ENCODE measurements around the gene DMBX1. TPM values are rescaled to one million over a fixed set of nuclear protein-coding genes. Genes with fewer than 3 reads are reported as not detected.

The DMBX1 gene
- total RNA-seq, 2 experiments from 2014 or later: 0.08 TPM; not detected in 1

DNA sequence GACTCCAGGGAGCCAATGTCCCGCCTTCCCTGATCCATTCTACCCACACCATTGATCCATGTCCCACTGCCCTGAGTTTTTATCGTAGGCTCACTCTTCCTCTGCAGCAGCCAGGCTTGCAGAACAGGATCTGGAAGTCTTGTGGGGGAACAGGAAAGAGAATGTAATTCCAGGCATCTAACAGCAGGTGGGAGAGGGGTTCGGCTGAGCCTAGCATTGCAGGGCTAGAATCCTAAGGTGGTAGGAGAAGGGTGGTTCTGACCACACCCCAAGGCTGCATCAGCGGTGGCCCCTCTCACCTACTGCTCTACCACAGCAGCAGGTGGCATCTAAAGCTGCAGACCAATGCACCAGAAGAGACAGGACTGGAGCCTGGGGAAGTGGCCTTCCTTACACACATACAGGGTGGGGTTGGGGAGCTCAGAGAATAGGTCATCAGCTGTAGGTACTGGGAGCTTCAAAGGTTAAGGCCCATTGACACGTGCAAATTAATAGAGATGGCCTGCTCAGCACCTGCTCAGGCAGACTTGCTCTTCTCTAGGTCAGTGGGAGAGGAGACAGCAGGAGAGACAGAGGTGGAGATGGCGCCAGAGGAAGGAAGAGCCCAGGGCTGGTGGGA, 41.3 kb downstream of the DMBX1 start:
- Mint-ChIP-seq H3K27me3 (ENCODE audit: low read depth) (peaks cover 27% of the 10 kb centered on the region), H3K36me3 (ENCODE audit: low read depth) (no peaks in the 10 kb centered on the region), H3K4me3 (no peak overlapping the region), H3K9me3 (ENCODE audit: insufficient read depth) (no peaks in the 10 kb centered on the region), H3K27ac (peak overlapping the region; percentile 12), H3K4me1 (ENCODE audit: low read depth) (peaks cover 18% of the 10 kb centered on the region)
- POLR2A ChIA-PET: interaction anchor here (0.9 kb wide), 1 partner anchor 73 kb away, joined by 4 read pairs; the partner anchor contains the start of gene MKNK1
- no peak for ATAC-seq
- DNase-seq: no peak
- CTCF ChIA-PET: interaction anchor here (1.1 to 6.4 kb wide), 7 partner anchors 13 to 194 kb away, joined by 3 to 154 read pairs (median 21); partner anchors contain the start of genes EFCAB14 and MKNK1

DNA sequence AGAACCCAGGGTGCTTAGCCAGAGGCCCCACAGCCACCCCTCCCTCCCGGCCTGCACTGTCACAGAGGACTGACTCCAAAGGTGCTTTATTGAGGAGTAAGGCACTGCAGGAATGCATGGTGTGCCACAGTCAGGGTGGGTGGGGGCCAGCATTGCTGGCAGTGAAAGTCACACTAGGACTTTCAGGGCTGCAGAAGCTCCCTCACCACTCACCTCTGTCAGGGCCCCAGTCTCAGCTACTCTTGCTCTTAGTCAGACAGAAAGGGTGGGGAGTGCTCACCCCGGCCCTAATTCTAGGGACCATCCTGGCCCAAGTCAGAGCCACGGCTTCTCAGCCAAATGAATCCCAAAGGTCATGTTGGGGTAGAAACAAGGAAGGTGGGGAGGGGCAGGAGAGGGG, 42.5 kb downstream of the DMBX1 start:
- H3K36me3 Mint-ChIP-seq (ENCODE audit: low read depth): no peaks in the 10 kb centered on the region
- peaks cover 35% of the 10 kb centered on the region for H3K27me3 Mint-ChIP-seq (ENCODE audit: low read depth)
- ChIA-PET POLR2A (no interaction called here), CTCF (interaction anchor here (1.2 to 4.6 kb wide), 4 partner anchors 11 to 193 kb away, joined by 7 to 36 read pairs (median 20); partner anchors contain the start of gene MKNK1)
- no peak for DNase-seq
- no peak for ATAC-seq
- no peak overlapping the region for H3K27ac Mint-ChIP-seq
- no peaks in the 10 kb centered on the region for H3K9me3 Mint-ChIP-seq (ENCODE audit: insufficient read depth)
- peaks cover 18% of the 10 kb centered on the region for H3K4me1 Mint-ChIP-seq (ENCODE audit: low read depth)
- no peak overlapping the region for H3K4me3 Mint-ChIP-seq

DNA sequence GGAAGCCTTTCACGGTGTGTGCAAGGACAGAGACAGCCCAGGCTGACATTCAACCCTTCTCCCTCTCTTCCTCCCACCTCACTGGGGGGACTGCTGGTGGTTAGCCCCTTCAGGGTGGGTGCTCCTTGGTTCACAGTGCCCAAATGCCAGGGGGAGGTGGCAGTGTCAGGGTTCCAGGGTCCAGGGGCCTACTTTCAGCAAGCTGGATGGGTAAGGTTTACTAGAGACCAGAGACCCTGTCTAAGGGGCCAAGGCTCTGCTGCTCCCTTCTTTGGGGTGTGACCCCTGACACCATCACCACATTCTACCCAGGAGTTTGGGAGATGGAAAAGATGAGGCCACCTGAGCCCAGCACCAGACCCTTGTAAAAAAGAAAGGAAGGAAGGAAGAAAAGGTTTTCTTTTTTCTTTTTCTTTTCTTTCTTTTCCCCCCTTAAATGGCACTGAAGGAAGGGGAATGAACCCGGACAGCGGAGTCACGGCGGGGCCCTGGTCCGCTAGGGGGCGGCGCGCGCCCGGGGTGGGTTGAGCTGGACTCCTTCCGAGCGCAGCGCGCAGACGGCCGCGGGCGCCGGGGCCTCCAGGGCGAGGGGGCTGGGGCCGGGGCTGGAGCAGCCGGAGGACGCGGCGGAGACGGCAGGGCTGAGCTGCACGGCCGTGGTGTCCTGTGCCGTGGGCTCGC, 43.0 kb downstream of the DMBX1 start:
- ChIA-PET CTCF (interaction anchor here (0.8 to 4.6 kb wide), 16 partner anchors 10 to 193 kb away, joined by 3 to 36 read pairs (median 5); partner anchors contain the start of genes EFCAB14, MKNK1 and MOB3C), POLR2A (no interaction called here)
- peaks cover 18% of the 10 kb centered on the region for H3K4me1 Mint-ChIP-seq (ENCODE audit: low read depth)
- DNase-seq (peak; percentile 80), ATAC-seq (peak; percentile 88)
- H3K27ac Mint-ChIP-seq: no peak overlapping the region
- H3K36me3 Mint-ChIP-seq (ENCODE audit: low read depth): no peaks in the 10 kb centered on the region
- no peak overlapping the region for H3K4me3 Mint-ChIP-seq
- H3K27me3 Mint-ChIP-seq (ENCODE audit: low read depth): peaks cover 34% of the 10 kb centered on the region
- no peaks in the 10 kb centered on the region for H3K9me3 Mint-ChIP-seq (ENCODE audit: insufficient read depth)

DNA sequence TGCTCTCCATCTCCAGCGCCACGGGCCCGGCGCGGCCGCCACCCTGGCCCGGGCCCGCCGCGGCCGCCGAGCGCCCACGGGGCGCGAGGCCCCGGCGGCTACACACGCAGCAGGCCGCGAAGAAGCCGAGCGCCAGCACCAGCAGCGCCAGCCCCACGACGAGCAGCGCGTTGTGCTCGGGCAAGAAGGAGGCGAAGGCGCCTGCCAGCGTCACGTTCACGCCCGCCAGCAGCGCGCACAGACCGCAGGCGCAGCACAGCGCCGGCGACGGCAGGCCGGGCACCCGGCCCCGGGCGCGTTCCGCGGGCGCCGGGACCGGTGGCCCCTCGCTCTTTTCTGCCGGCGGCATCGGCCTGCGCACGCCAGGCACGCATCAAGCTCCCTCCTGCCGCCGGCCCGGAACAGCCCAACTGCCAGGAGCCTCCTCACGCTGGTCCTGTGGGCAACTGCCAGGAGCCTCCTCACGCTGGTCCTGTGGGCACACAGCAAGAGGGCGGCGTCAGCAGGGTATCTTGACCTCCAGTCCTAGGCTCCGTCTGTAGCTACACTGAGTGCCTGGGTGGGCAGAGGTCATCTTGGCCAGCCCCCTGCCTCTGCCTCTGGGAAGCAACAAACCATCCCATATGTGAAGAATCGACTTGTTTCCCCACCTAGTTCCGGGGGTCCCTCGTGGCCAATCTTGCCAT, 43.7 kb downstream of the DMBX1 start:
- CTCF ChIA-PET: interaction anchor here (0.8 to 4.6 kb wide), 17 partner anchors 9 to 192 kb away, joined by 3 to 36 read pairs (median 5); partner anchors contain the start of genes EFCAB14, MKNK1 and MOB3C
- POLR2A ChIA-PET: interaction anchor here (0.7 kb wide), 1 partner anchor 16 kb away, joined by 4 read pairs; no protein-coding TSS in a partner anchor
- H3K4me1 Mint-ChIP-seq (ENCODE audit: low read depth): peaks cover 13% of the 10 kb centered on the region

DNA sequence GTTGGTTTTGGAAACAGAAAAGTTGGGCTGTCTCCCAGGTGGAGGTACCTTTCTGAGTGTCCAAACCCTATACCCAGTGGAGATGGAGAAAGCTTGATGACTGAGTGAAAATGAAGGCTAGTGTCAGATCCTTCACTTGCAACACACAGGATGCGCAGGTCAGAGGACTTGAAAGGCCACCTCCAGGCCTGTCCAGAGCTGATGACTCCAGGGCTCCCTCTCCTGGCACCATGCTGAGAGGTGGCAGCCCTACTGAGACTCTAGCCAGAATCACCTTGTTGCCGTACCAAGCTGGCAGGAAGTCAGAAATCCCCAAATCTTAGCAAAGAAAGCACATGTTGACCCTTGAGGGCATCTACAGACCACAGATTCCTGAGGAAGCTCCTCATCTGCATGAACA, 45.4 kb downstream of the DMBX1 start:
- POLR2A ChIA-PET: no interaction called here
- peak; percentile 55 for DNase-seq

More for the DNA sequence above, 43.7 kb downstream of the DMBX1 start:
- H3K9me3 Mint-ChIP-seq (ENCODE audit: insufficient read depth): no peaks in the 10 kb centered on the region
- no peaks in the 10 kb centered on the region for H3K36me3 Mint-ChIP-seq (ENCODE audit: low read depth)
- H3K27ac Mint-ChIP-seq: no peak overlapping the region
- DNase-seq (peak; percentile 56), ATAC-seq (peak; percentile 81)
- H3K4me3 Mint-ChIP-seq: peak overlapping the region; percentile 55
- peaks cover 34% of the 10 kb centered on the region for H3K27me3 Mint-ChIP-seq (ENCODE audit: low read depth)

DNA sequence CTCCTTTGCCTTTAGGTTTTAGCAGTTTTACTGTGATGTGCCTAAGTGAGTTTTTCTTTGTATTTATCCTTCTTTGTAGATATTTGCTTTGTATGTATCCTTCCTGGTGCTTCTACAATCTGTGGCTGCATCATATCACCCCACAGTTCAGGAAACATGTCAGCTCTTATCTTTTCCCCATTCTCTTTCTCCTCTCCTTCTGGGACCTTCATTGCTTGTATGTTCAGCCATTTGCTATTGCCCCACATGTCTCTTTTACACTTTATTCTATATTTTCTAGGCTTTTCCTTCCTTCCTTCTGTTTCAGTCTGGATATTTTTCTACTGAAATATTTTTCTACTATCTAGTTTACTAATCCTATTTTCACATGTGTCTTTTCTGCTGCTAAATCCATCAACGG, 46.9 kb downstream of the DMBX1 start:
- DNase-seq: no peak
- Mint-ChIP-seq H3K27ac (no peak overlapping the region), H3K4me3 (no peak overlapping the region), H3K4me1 (ENCODE audit: low read depth) (peaks cover 2% of the 10 kb centered on the region), H3K36me3 (ENCODE audit: low read depth) (no peaks in the 10 kb centered on the region), H3K9me3 (ENCODE audit: insufficient read depth) (no peaks in the 10 kb centered on the region), H3K27me3 (ENCODE audit: low read depth) (peaks cover 38% of the 10 kb centered on the region)
- POLR2A ChIA-PET: interaction anchor here (0.6 kb wide), 1 partner anchor 8 kb away, joined by 3 read pairs; no protein-coding TSS in a partner anchor
- CTCF ChIA-PET: interaction anchor here (1.0 to 4.0 kb wide), 3 partner anchors 11 to 94 kb away, joined by 3 to 18 read pairs (median 8); no protein-coding TSS in a partner anchor
- no peak for ATAC-seq

More for the DNA sequence above, 45.4 kb downstream of the DMBX1 start:
- Mint-ChIP-seq H3K9me3 (ENCODE audit: insufficient read depth) (no peaks in the 10 kb centered on the region), H3K4me1 (ENCODE audit: low read depth) (peaks cover 2% of the 10 kb centered on the region), H3K27ac (no peak overlapping the region), H3K27me3 (ENCODE audit: low read depth) (peaks cover 34% of the 10 kb centered on the region), H3K36me3 (ENCODE audit: low read depth) (no peaks in the 10 kb centered on the region), H3K4me3 (no peak overlapping the region)
- ATAC-seq: no peak
- CTCF ChIA-PET: interaction anchor here (0.5 to 4.6 kb wide), 16 partner anchors 9 to 190 kb away, joined by 3 to 36 read pairs (median 5); no protein-coding TSS in a partner anchor

DNA sequence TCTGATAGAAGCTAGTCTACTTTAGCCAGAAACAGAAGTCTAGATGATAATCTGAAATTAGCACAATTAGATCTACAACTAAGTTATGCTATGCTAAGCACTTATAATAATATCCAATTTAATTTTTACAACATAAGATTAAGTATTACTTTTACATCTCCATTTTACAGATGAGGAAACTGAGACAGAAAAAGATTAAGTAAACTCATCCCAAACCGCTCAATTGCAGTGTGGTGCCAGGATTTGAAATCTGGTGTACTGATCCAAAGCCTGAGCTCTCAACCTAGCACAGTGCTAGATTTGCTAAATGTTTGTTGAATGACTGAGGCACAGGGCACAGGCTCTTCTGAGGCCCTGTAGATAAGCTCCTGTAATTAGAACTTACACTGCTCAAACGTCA, 48.0 kb downstream of the DMBX1 start:
- Mint-ChIP-seq H3K4me1 (ENCODE audit: low read depth) (peaks cover 2% of the 10 kb centered on the region), H3K27ac (no peak overlapping the region), H3K4me3 (no peak overlapping the region), H3K36me3 (ENCODE audit: low read depth) (no peaks in the 10 kb centered on the region), H3K27me3 (ENCODE audit: low read depth) (peaks cover 45% of the 10 kb centered on the region), H3K9me3 (ENCODE audit: insufficient read depth) (no peaks in the 10 kb centered on the region)
- ATAC-seq: no peak
- POLR2A ChIA-PET: no interaction called here
- CTCF ChIA-PET: interaction anchor here (0.8 to 4.0 kb wide), 5 partner anchors 9 to 188 kb away, joined by 3 to 18 read pairs (median 6); no protein-coding TSS in a partner anchor
- DNase-seq: no peak

DNA sequence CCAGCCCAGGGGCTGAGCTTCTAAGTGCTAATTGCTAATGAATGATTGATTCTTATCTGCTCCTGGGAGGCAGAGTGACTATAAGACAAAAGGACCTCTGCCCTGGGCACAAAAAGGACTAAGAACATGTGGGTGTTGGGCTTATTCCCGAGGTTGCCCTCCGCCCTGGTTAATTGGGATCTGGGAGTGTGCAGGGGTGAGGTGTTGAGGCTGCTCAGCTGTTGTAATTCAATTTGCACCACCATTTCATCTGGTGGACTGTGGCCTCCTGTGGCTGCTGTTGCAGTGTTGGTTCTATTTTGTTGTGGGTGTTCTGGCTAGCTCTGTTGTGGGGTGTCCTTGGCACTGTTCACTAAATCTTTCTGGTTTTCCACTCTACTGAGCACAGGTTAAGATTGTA, 48.5 kb downstream of the DMBX1 start:
- H3K4me3 Mint-ChIP-seq: no peak overlapping the region
- DNase-seq (no peak), ATAC-seq (no peak)
- H3K9me3 Mint-ChIP-seq (ENCODE audit: insufficient read depth): no peaks in the 10 kb centered on the region
- H3K4me1 Mint-ChIP-seq (ENCODE audit: low read depth): peaks cover 2% of the 10 kb centered on the region
- POLR2A ChIA-PET: no interaction called here
- H3K27ac Mint-ChIP-seq: no peak overlapping the region
- H3K27me3 Mint-ChIP-seq (ENCODE audit: low read depth): peaks cover 50% of the 10 kb centered on the region
- CTCF ChIA-PET: interaction anchor here (0.8 to 4.0 kb wide), 6 partner anchors 9 to 187 kb away, joined by 3 to 18 read pairs (median 5); no protein-coding TSS in a partner anchor
- no peaks in the 10 kb centered on the region for H3K36me3 Mint-ChIP-seq (ENCODE audit: low read depth)

Other genes starting within 250 kb of the DMBX1 start
- 10 to 100 TPM; 59.3 to 63.9 TPM for gene RAD54L, start 242.1 kb upstream of the DMBX1 start, total RNA-seq
- 10 to 100 TPM; 32.6 to 33.9 TPM for gene LRRC41, start 186.2 kb upstream of the DMBX1 start, total RNA-seq
- gene UQCRH, start 186.1 kb upstream of the DMBX1 start, total RNA-seq: 100 to 1,000 TPM; 333 to 343 TPM
- 10 to 100 TPM; 22.3 to 22.5 TPM for gene NSUN4, start 149.0 kb upstream of the DMBX1 start, total RNA-seq
- gene FAAH, start 95.5 kb upstream of the DMBX1 start, total RNA-seq: 1 to 10 TPM; 3.6 to 3.9 TPM
- not detected for gene KNCN, start 61.8 kb downstream of the DMBX1 start, total RNA-seq
- gene MKNK1, start 114.4 kb downstream of the DMBX1 start, total RNA-seq: 10 to 100 TPM; 68.9 to 72.3 TPM
- gene MOB3C, start 127.0 kb downstream of the DMBX1 start, total RNA-seq: 10 to 100 TPM; 20.1 to 20.9 TPM
- gene ATPAF1, start 178.5 kb downstream of the DMBX1 start, total RNA-seq: 10 to 100 TPM; 47.4 to 55.0 TPM
- gene TEX38, start 182.0 kb downstream of the DMBX1 start, total RNA-seq: not detected
- 10 to 100 TPM; 81.4 to 85.1 TPM for gene EFCAB14, start 229.3 kb downstream of the DMBX1 start, total RNA-seq